Uterine smooth muscle cell (primary cell): ENCODE data around the gene OR3A1. TPM values are rescaled to one million over a fixed set of nuclear protein-coding genes. Genes with fewer than 3 reads are reported as not detected.

Source experiments
- total RNA-seq: library from RNA; depleted of rRNA; stranded (reverse); fragments of >200 nt; gene quantifications from 2 replicates; pipeline ENCODE4 v1.2.3, GENCODE V29; 2014

Gene OR3A1, protein sequence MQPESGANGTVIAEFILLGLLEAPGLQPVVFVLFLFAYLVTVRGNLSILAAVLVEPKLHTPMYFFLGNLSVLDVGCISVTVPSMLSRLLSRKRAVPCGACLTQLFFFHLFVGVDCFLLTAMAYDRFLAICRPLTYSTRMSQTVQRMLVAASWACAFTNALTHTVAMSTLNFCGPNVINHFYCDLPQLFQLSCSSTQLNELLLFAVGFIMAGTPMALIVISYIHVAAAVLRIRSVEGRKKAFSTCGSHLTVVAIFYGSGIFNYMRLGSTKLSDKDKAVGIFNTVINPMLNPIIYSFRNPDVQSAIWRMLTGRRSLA
- 0.11 TPM in 1 of 2 replicates, not detected in the other for total RNA-seq

GRCh38 chr17:3298260-3298659 lies at the start of gene OR3A1:
Gene OR3A1, minus strand, starts transcription at chr17:3298360. Its CDS starts 5,778 bp downstream, at chr17:3292582.

Other genes with a start within 250 kb of the OR3A1 start
- not detected in 2 replicates for gene OR1D5, start 234.8 kb downstream of the OR3A1 start, total RNA-seq
- gene OR1D2, start 193.9 kb downstream of the OR3A1 start, total RNA-seq: not detected in 2 replicates
- not detected in 2 replicates for gene OR1G1, start 170.8 kb downstream of the OR3A1 start, total RNA-seq
- not detected in 2 replicates for gene OR1A2, start 100.8 kb downstream of the OR3A1 start, total RNA-seq
- gene OR1A1, start 90.7 kb downstream of the OR3A1 start, total RNA-seq: not detected in 2 replicates
- under 0.01 and 0.12 TPM in 2 replicates for gene OR3A2, start 87.9 kb upstream of the OR3A1 start, total RNA-seq
- not detected in 2 replicates for gene OR1E1, start 100.0 kb upstream of the OR3A1 start, total RNA-seq
- gene OR3A3, start 113.0 kb upstream of the OR3A1 start, total RNA-seq: 0.33 TPM in 1 of 2 replicates, not detected in the other
- gene OR1E2, start 135.5 kb upstream of the OR3A1 start, total RNA-seq: not detected in 2 replicates
- gene SPATA22, start 173.5 kb upstream of the OR3A1 start, total RNA-seq: not detected in 2 replicates
- 0.62 and 0.77 TPM in 2 replicates for gene ASPA, start 177.6 kb upstream of the OR3A1 start, total RNA-seq